Stimulated activated CD4-positive, alpha-beta T cell treated with anti-CD3 and anti-CD28 coated beads, Interleukin-4, amount 100 ng/mL, for 1 hour (primary cell): ENCODE measurements around the gene DNAJC4.

Experiments used
- DNase-seq: peaks from one replicate; pipeline ENCODE4 v3.0.0-alpha.2; 2020

Gene DNAJC4

DNA sequence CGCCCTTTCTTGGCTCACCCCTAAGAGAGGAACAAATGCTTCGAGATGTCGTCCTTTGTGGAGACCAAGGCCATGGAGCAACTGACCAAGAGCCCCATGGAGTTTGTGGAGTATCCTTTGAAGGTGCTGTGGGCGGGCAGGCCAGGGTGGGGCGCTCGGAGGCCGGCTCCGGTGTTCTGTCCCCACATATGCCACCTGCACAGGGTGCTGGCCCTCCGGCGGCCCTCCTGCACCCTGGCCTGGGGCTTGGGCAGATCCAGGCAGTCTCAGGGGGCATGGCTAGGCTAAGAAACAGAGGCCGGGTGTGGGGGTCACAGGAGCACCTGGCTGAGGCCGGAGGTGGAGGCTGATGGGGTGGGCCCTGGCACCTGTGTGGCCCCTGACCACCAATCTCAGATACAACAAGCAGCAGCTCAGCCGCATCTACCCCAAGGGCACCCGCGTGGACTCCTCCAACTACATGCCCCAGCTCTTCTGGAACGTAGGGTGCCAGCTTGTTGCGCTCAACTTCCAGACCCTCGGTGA, 31.3 kb downstream of the DNAJC4 start:
- DNase-seq = no peak

DNA sequence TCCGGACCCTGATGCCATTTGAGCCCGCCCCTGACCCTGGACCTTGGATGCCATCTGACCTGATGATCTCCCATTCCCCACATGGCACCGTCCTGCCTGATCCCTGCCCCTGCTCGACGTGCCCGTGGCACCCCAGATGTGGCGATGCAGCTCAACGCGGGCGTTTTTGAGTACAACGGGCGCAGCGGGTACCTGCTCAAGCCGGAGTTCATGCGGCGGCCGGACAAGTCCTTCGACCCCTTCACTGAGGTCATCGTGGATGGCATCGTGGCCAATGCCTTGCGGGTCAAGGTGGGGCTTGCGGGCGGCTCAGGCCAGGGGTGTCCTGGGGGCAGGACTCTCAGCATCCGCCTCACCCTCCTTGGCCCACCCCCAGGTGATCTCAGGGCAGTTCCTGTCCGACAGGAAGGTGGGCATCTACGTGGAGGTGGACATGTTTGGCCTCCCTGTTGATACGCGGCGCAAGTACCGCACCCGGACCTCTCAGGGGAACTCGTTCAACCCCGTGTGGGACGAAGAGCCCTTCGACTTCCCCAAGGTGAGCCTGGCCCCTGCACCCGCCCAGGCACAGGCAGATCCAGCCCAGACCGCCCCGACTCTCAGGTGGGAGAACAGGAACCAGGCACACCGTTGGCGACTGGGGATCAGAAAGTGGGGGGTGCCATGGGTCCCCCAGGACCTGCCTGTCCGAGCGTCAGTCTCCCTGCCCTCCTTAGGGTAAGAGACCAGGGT, 32.1 kb downstream of the DNAJC4 start:
- no peak for DNase-seq

DNA sequence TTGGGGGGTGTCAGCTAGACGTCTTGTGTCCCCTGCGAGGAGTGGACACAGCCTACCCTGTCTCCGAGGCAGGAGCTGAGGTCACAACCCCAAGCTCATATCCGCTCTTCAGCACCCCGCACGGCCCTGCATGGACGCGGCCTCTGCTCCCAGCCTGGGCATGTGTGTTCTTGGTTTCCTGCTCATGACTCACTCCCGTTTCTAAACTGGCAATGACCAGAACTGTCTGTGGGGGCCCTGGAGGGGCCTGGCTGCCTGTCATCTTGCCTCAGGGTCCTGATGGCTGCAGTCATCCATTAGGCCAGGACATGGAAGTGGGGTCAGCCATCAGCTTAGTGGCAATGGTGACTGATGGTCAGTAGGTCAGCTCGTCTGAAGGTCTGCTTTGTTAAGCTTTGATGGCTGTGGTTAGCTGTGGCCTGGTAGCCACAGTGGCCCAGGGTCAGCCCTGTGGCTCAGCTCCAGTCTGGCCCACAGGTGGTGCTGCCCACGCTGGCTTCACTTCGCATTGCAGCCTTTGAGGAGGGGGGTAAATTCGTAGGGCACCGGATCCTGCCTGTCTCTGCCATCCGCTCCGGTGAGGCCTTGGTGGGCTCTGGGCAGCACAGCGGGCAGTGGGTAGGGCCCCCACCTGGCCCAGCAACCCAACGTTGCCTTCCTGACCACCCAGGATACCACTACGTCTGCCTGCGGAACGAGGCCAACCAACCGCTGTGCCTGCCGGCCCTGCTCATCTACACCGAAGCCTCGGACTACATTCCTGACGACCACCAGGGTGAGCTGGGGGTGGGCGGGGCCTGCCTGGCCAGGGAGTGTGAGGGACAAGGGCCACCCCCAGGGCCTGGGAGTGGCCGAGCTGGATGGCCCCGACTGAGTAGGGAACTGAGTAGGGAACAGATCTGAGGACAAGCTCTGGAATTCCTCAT, 32.9 kb downstream of the DNAJC4 start:
- DNase-seq = no peak

DNA sequence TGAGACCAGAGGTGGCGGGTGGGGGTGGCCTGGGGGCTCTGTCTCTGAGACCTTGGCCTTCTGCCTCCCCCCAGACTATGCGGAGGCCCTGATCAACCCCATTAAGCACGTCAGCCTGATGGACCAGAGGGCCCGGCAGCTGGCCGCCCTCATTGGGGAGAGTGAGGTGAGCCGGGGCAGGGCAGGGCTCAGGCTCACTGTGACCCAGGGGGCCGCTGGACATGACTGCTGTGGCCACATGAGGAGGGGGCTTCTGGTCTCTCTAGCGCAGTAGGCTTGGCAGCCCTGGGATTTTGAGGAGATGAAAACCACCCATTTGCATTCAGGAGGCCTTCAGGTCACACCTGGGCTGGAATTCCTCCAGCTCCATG, 33.6 kb downstream of the DNAJC4 start:
- no peak for DNase-seq

DNA sequence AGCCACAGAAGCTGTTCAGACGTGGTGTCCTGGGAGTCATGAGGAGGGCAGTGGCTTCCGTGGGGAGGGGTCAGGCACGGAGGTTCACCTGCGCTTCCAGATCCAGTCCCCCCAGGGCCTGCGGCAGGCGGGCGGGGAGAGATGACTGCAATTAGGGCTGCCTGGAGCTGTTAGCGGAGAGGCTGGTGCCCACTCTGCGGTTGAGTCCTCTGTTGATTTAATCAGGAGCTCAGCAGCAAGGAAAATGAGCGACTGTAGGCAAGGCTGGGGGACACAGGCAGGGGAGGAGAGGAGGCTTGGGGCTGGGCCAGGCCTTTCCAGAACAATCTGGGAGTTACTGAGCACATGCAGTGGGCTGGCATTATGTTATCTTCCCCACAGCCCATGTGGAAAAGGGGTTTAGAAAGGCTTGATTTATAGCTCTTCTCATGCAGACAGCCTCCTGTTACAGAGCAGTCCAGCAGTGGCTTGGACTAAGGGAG, 34.1 kb downstream of the DNAJC4 start:
- DNase-seq = no peak

DNA sequence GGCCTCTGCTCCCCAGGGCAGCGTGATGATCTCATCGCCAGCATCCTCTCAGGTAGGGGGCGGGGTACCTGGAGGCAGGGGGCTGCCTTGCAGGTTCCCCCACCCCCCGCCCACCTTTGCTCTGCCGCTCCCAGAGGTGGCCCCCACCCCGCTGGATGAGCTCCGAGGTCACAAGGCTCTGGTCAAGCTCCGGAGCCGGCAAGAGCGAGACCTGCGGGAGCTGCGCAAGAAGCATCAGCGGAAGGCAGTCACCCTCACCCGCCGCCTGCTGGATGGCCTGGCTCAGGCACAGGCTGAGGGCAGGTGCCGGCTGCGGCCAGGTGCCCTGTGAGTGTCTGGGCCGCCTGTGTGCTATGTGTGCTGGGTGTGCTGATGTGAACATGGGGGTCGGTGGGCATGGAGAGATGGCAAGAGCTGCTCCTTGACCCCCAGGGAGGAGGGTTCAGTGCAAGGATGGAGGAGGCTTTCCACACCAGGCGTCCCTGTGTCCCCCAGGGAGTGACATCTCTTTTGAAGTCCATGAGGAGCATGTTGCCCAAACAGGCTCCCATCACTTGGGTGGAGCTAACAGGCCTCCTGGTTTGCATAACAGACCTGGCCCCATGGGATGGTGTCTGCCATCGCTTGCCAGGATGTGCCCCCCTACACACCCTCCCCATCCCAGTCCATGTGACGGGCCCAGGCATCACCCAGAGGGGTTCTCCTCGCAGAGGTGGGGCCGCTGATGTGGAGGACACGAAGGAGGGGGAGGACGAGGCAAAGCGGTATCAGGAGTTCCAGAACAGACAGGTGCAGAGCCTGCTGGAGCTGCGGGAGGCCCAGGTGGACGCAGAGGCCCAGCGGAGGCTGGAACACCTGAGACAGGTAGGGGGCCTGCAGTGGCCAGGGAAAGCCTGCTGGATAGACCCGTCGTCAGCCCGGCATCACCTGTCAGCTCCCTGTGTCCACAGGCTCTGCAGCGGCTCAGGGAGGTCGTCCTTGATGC, 35.1 kb downstream of the DNAJC4 start:
- DNase-seq = no peak

DNA sequence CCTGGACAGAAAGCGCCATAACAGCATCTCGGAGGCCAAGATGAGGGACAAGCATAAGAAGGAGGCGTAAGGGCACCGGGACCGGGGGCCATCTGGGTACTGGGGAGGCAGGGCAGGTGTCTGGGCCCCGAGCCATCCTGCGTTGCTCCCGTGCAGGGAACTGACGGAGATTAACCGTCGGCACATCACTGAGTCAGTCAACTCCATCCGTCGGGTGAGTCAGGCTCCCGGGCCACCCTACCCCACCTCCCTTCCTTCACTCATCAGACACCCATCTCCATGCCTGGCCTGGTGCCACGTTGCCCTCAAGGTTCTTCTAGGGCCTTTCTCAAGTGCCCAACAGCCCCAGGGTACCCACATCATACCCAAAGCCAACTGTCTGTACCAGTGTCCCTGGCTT, 36.0 kb downstream of the DNAJC4 start:
- DNase-seq = no peak

DNA sequence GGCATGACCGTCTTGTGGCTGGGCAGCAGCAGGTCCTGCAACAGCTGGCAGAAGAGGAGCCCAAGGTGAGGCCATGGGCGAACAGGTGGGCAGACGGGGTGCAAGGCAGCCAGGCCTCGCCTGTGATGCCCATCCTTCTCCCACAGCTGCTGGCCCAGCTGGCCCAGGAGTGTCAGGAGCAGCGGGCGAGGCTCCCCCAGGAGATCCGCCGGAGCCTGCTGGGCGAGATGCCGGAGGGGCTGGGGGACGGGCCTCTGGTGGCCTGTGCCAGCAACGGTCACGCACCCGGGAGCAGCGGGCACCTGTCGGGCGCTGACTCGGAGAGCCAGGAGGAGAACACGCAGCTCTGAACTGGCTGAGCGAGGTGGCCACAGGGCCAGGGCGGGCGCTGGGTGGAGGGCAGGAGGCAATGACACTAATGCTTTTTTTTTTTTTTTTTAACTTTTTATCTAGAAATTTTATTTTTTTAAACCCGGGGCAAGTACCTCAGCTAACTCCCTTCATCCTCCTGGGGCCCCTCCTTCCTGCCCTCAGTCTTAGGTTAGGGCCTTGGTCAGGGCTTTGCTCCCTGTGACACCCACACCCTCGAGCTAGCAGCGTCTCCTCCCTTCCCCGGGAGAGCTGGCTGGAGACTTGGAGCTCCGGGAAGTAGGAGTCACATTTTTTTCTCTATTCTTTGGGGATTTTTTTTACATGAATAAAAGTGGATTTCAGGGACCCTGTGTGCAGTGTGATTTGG, 37.0 kb downstream of the DNAJC4 start:
- no peak for DNase-seq

DNA sequence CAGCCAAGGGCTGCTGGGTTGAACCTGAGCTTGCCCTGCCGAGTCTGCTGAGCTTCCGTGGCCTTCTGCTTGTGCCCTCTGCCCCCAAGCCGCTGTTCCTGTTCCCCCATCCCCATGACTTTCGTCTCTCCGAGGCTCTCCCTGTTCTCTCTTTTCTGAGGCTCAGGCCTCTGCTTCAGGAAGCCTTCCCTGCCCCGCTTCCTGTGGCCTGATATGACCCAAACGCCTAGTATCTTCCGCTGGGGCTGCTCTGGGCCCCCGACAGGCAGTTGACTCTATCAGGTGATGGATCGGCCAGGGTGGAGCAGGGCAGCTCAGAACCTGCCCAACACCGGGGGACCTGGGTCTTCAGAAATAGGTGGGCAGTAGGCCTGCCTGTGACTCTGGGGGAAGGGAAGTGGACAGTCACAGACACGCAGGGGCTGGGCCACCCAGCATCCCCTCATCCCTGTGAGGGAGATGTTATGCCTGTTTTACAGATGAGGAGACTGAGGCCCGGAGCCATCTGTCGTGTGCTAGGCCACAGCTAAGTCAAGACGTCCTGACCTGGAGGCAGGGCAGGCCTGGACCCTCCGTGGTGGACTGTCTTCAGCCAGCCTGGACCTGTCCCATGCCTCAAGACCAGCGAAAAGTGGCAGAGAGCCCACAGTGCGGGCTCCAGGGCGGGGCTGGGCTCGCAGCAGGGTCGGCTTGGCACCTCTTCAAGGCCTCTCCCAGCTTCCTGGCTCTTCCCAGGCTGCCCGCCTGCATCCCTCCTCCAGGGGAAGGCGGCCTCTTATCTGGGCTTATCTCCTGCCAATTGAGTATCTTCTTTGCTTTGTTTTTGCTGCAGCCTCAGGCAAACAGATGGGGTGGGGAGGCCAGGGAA, 37.9 kb downstream of the DNAJC4 start:
- DNase-seq = no peak

DNA sequence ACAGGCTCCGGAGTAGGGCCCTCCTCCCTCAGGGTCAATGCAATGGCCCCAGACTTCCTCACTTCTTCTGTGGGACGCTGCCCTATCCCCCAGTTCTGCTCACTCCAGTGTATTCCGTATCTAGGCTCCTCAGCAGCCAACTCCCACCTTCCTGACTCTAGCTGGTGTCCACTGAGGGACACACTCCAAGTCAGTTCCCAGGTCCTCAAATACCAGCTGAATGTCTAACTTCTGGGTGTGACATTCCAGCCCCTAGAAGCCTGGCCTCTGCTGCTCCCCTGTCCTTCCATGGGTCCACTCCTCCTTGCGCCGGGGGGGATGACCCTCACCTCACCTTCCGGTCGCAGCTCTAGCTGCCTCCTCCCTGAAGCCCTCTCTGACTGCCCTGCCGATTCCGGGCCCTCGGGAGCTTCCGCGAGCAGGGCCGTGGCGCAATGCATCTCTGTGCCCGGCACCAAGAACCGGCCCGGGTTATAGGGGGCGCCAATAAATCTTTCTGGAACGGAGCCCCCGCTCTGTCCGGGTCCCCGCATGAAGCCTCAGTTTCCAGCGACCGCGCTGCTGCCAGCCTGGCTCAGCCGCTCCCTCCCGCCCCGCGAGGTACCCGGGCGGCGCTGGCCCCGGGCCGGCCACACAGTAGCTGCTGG, 38.7 kb downstream of the DNAJC4 start:
- peak; percentile 56 for DNase-seq

DNA sequence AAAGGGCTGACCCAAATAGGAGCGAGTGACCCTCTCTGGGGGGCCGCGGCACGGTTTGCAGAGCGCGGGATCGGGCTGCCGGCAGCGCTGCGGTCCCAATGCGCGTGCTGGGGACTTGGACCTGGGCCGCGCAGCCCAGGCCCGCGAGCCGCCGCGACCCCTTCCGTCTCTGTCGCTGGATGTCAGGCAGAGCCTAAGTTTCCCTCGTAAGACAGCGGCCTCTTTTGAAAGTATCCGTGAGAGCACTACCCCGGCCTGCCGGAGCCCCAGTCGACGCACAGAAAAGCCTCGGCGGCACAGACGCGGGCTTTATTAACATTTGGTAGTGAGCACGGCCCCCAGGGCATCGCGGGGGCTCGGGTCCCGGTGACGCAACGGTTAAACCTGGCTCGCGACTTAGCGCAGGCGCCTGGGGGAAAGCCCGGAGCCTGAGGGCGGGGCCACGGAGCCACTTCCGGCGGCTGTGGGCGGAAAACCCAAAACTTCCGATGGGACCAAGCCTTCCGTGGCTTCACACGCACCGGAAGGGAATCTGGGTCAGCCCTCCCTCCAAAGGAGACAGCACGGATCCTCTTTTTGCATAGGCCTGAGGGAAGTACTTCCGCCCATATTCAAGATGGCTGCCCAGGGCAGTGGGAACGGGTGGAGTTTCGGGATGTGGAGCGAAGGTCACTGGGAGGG, 39.3 kb downstream of the DNAJC4 start:
- DNase-seq = peak; percentile 98

DNA sequence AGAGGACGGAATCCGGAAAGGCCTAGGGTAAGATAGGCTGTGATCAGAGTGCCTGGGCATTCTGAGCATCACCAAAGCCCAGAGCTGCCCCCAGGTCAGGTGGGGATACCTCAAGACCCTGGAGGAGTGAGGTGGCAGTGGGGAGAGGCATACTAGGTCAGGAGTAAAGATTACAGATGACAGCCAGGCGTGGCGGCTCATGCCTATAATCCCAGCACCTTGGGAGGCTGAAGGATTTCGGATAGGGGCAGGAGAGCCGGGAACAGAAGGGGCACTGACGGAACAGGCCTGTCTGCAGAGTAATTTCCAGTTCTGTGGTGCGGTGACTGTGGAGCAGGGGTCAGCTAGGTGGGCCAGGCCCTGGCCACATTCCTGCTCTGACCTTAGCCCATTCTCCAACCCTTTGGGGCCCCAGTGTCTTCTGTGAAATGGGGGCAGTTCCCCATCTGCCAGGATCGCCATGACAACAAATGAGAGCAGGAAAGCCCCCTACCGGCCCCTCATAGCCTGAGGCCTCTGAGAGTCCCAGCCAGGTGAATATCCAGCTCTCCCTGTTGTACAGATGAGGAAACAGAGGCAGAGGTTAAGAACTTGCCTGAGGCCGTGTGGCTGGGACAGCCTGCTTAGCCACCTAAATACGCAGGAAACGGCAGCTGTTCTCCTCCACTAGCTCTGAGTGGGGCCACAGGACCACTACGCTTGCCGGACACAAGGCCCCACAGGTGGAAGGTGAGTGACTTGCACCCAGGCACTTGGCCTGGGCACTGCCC, 44.9 kb downstream of the DNAJC4 start:
- DNase-seq = no peak

DNA sequence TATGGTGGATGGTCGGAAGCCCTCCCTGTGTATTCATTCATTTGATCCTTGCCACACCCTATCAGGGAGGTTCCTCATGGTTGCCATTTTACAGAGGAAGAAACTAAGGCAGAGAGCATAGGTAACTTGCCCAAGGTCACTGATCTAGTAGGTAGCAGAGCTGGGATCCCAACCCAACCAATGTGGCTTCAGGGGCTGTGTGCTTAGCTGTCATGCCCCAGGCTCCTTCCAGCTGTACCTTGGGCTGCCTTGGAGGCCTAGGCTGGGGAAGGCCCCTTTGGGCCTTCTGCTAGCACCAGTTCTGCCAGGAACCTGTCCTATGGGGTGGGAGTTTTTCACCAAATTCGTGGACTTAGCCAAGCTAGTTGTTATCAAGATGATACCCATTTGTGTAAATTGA, 45.5 kb downstream of the DNAJC4 start:
- DNase-seq = no peak

DNA sequence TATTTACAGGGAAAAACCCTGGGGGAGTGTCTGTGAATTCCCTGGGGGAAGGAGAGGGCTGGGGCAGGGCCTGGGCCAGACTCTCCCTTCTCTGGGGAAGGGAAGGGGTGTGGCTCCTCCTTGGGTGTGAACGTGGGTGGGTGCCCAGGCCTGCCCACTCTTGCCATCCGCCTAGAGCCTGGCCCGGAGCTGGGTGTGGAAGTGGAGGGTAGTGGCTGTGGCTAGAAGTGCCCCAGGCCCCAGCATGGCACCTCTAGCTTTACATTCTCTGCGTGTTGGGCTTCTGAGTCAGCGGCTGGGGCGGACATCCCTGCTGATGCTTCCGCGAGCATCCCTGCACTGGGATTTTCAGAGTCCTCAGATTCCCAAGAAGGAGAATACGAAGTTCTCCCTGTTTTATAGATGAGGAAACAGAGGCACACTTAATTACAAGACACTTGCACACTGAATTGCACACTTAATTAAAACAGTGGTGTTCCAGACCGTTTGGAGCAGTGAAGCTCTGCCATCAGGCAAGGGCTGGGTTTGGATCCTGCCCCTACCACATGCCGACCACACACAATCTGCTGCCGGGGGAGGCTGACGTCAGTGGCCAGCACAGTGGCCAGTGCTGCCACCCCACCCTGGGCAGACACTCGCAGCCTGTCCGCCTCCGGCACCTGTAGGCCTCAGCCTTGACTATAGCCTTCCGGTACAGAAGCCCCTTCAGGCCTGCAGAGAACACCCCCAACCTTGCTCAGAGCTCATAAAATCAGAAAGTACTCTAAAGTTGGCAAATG, 46.5 kb downstream of the DNAJC4 start:
- no peak for DNase-seq

DNA sequence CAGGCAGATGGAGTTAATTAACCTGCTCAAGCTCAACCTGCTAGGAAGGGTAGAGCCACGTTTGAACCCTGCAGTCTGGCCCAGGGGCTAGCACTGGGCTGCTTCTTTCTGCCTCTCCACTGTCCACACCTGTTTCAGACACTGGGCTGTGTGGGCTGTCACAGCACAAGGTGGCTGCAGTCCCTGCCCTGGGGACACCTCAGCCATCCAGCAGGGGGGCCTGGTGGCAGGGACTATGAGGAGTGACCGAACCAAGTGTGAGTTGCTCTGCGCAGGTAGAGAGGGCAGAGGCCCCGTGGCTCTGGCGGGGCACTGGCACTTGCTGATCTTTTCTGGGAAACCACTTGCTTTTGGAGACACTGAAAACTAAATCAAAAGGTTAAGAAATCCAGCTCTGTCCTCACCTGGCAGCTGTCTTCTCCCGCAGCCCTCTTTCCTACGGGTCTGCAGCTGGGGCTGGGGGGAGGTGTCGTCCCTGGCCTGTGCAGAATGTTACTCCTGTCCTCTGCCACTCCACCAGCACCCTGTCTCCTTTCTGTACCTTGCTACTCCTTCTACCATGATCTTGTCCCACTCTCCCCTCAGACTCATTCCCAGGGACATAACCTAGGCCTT, 48.3 kb downstream of the DNAJC4 start:
- DNase-seq = no peak

DNA sequence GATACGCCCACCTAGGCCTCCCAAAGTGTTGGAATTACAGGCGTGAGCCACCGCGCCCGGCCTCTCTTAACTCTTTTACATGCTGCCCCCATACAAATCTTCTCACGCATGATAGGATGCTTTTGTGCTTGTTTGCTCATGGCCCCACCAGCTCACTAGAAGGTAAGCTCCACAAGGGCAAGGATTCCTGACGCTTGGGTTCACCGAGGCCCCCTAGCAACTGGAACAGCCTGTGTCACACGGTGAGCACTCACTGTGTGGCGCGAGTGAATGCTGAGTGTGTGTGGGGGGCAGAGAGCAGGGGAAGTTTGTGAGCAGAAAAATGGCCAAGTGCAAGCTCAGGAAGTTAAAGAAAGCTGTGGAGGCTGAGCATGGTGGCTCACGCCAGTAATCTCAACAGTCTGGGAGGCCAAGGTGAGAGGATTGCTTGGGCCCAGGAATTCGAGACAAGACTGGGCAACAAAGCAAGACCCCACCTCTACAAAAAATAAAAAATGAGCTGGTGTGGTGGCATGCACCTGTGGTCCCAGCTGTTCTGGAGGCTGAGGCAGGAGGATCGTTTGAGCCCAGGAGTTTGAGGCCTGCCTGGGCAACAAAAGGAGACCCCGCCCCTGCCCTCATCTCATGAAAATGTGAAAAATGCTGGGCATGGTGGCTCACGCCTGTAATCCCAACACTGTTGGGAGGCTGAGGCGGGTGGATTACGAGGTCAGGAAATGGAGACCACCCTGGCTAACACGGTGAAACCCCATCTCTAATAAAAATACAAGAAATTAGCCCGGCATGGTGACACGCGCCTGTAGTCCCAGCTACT, 51.8 kb downstream of the DNAJC4 start:
- no peak for DNase-seq

DNA sequence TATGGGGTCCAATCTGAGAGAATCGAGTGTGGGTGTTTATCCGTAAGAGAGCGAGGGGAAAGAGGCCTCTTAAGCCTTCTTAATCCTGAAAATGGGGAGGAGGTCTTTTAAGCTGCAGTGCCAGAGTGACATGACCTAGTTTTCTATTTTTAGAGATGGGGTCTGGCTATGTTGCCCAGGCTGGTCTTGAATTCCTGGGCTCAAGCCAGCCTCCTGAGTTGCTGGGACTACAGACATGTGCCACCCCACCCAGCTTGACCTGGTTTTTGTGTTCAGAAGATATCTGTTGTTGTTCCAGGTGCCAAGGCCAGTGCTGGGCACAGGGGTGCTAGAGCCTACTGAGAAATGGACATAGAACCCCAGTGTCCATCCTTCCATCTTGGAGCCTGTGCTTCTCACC, 52.7 kb downstream of the DNAJC4 start:
- no peak for DNase-seq
